Vagina (tissue), 2 donors: Measurements from ENCODE around the gene F12. TPM values are rescaled to one million over a fixed set of nuclear protein-coding genes. Genes with fewer than 3 reads are reported as not detected.
A peak's percentile ranks its signal among the peaks of the same experiment; 100 is the strongest.

Source experiments
- DNase-seq, 2 donors: peaks; one replicate each; pipeline ENCODE4 v3.0.0-alpha.2; 2017; ENCODE audit errors: extremely low spot score in 2 of 2
- H3K27ac ChIP-seq: fragments of 200-600 bp; sonication (generic); one replicate; pipeline ENCODE4 v1.5.1; 2019
- H3K27me3 ChIP-seq: fragments of 200-600 bp; sonication (generic); one replicate; pipeline ENCODE4 v1.5.1; 2019
- H3K36me3 ChIP-seq, 2 donors: fragments of 200-600 bp; sonication (generic); one replicate each; pipeline ENCODE4 v1.5.1; 2017 to 2019
- H3K4me1 ChIP-seq: fragments of 200-600 bp; sonication (generic); one replicate; pipeline ENCODE4 v1.5.1; 2019
- H3K4me3 ChIP-seq, 2 donors: fragments of 200-600 bp; sonication (generic); 1 replicate in 1 of 2; 2 replicates in 1 of 2; pipeline ENCODE4 v1.5.1; 2016 to 2019
- H3K9me3 ChIP-seq: fragments of 200-600 bp; sonication (generic); one replicate; pipeline ENCODE4 v1.5.1; 2019
- POLR2A ChIP-seq, 2 donors: fragments of 450-650 bp; IDR thresholded peaks; one replicate each; pipeline ENCODE4 v1.6.1; 2017; ENCODE audit warnings: antibody characterized with exemption in 2 of 2, mild to moderate bottlenecking in 2 of 2, moderate library complexity in 2 of 2
- POLR2AphosphoS5 ChIP-seq, 2 donors: sonication (generic); formaldehyde crosslinking; IDR thresholded peaks; one replicate each; pipeline ENCODE4 v1.9.0; 2017; ENCODE audit warnings: antibody characterized with exemption in 2 of 2, mild to moderate bottlenecking in 2 of 2, low read depth in 1 of 2; ENCODE audit not compliant: insufficient read depth in 1 of 2
- intact Hi-C: fragments of 100-400 bp; cut with DNase I; formaldehyde crosslinking; loops from one replicate; pipeline ENCODE4 v1.15.1; 2023
- total RNA-seq: library from RNA; depleted of rRNA; stranded (reverse); fragments of >200 nt; gene quantifications from one replicate; pipeline ENCODE4 v1.2.3, GENCODE V29; 2016
- TF ChIP-seq, protein P1 (sequence below), 3 experiments: fragments of 450-650 bp in 2 of 3; fragments of 200-600 bp in 1 of 3; sonication (generic) in 1 of 3; IDR thresholded peaks; one replicate each; pipeline ENCODE4 v1.5.1; 2017 to 2019; ENCODE audit warnings: antibody characterized with exemption in 3 of 3, mild to moderate bottlenecking in 2 of 3, moderate library complexity in 2 of 3

F12 gene
- total RNA-seq, 1 donor from 2014 or later: 5.2 TPM

DNA sequence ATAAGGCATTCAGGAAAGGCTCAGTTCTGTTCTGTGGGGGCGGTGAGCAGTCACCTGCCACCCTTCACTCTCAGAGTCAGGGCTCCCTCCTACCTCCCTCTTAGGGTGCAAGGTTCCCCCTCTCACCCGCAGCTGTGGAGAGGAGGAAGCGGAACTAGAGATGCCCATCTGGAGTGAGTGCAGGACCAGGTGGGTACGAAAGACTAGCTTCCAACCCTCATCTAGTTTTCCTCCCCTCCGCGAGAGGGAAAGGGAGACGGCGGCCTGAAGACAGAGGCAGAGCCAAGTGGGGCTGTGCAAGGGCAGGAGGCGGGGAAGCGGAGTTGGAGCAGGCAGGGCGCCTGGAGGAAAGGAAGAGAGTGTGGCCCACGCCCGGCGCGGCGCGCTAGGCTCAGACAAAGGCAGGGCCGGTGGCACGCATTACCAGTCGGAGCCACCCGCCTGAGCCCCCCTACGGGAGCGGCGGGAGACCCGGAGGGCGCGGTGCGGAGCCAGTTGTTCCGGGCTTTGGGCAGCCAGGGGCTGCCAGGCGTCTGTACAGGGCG lies 44.6 kb upstream of the F12 start:
- TF ChIP-seq, protein P1, sequence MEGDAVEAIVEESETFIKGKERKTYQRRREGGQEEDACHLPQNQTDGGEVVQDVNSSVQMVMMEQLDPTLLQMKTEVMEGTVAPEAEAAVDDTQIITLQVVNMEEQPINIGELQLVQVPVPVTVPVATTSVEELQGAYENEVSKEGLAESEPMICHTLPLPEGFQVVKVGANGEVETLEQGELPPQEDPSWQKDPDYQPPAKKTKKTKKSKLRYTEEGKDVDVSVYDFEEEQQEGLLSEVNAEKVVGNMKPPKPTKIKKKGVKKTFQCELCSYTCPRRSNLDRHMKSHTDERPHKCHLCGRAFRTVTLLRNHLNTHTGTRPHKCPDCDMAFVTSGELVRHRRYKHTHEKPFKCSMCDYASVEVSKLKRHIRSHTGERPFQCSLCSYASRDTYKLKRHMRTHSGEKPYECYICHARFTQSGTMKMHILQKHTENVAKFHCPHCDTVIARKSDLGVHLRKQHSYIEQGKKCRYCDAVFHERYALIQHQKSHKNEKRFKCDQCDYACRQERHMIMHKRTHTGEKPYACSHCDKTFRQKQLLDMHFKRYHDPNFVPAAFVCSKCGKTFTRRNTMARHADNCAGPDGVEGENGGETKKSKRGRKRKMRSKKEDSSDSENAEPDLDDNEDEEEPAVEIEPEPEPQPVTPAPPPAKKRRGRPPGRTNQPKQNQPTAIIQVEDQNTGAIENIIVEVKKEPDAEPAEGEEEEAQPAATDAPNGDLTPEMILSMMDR (IDR thresholded peaks at IDR 0.05): no peak
- TF ChIP-seq POLR2AphosphoS5 (IDR thresholded peaks at IDR 0.05; ENCODE audit: insufficient read depth in 1 of 2, low read depth in 1 of 2) (no peak), POLR2A (IDR thresholded peaks at IDR 0.05) (no peak)
- DNase-seq: no peak
- H3K9me3 ChIP-seq: no peaks in the 10 kb centered on the region
- H3K4me3 ChIP-seq: peak overlapping the region; percentile 63 to 81
- peak overlapping the region; percentile 74 for H3K27ac ChIP-seq
- H3K4me1 ChIP-seq: peaks cover 48% of the 10 kb centered on the region
- no peaks in the 10 kb centered on the region for H3K27me3 ChIP-seq
- no peaks in the 10 kb centered on the region for H3K36me3 ChIP-seq
- intact Hi-C loops: loop anchor here (2.0 to 10.0 kb wide), 2 partner anchors 63 to 139 kb away; partner anchors contain the start of gene MXD3

DNA sequence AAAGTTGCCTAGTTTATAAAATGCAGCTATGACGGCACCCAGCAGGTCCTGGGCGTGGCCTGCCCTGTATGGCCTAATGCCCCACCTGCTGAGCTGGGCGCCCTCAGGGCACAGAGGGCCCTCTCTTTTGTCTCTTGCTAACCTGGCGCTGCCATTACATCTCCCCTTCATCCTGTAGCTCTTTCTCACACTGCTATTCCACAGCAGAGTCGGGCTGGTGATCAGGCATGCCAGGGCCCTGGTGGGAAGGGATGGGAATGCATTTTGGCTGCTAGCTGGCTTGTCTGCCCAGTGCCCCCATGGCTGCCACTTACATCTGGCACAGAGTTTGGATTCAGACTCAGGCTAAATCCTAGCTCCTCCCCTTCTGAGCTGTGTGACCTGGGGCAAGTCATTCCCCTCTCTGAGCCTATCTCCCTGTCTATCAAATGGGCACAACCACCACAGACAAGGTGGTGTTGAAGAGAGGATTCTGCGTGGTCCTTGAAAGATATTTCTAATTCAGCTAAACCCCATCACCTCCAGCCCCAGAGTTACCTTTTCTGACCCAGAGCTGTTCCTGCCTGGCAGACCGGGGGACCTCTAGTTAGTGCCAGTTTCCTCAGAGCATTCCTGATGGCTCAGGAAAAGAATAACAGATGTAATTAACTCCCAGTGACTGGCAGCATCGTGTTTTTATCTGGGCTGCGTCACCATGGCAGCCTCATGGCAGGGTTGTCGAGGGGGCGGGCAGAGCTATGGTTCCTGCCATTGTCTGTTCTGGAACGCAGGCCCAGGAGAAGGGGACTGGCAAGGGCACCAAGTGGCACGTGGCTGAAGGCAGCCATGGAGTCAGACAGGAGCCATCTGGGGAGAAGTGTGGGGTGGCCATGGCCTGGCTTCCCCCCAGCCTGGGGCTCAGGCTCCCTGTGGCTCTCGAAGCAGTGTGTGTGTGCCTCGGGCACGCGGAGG lies 43.6 kb upstream of the F12 start:
- no peak overlapping the region for H3K27ac ChIP-seq
- H3K4me1 ChIP-seq: peaks cover 54% of the 10 kb centered on the region
- no peak for TF ChIP-seq POLR2A (IDR thresholded peaks at IDR 0.05)
- TF ChIP-seq POLR2AphosphoS5 (IDR thresholded peaks at IDR 0.05; ENCODE audit: insufficient read depth in 1 of 2, low read depth in 1 of 2): no peak
- TF ChIP-seq, protein P1 (IDR thresholded peaks at IDR 0.05): no peak
- H3K9me3 ChIP-seq: no peaks in the 10 kb centered on the region
- no peaks in the 10 kb centered on the region for H3K27me3 ChIP-seq
- no peak overlapping the region for H3K4me3 ChIP-seq
- no peaks in the 10 kb centered on the region for H3K36me3 ChIP-seq
- DNase-seq: no peak
- intact Hi-C loops: loop anchor here (10.0 kb wide), 1 partner anchor 138 kb away; the partner anchor contains the start of gene MXD3

DNA sequence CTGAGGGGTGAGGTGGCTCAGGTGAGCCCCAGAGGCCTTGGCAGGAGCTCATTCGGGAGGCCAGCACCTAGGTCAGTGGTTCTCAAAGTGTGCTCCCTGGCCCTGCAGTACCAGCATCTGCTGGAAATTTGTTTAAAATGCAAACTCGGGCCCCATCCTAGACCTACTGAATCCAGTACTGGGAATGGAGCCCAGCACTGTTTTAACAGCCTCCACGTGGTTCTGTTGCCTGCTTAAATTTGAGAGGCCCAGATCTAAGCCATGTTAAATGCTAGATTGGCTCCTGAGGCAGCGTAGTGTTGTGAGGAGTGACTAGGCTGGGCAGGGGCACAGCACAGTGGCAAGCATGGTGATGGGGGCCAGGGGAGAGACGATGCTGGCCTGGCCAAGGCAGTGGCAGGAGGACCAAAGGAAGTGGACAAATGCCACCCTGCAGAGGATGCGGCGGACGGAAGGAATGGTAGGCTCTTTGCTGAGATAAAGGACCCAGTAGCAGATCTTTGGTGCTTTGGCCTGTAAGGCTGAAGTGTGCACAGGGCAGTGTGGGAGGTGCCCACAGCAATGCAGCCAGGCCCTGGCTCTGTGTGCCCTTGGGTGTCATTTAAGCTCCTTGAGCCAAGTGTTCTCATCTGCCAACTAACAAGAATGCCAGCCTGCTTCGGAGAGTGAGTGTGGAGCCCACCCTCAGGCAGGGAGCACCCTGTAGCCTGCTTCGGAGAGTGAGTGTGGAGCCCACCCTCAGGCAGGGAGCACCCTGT lies 41.5 kb upstream of the F12 start:
- Histone ChIP-seq H3K36me3 (no peaks in the 10 kb centered on the region), H3K4me1 (peaks cover 56% of the 10 kb centered on the region), H3K27ac (no peak overlapping the region), H3K9me3 (no peaks in the 10 kb centered on the region), H3K27me3 (no peaks in the 10 kb centered on the region), H3K4me3 (no peak overlapping the region)
- TF ChIP-seq, protein P1 (IDR thresholded peaks at IDR 0.05): no peak
- TF ChIP-seq POLR2A (IDR thresholded peaks at IDR 0.05): no peak
- TF ChIP-seq POLR2AphosphoS5 (IDR thresholded peaks at IDR 0.05; ENCODE audit: insufficient read depth in 1 of 2, low read depth in 1 of 2): no peak
- no peak for DNase-seq
- intact Hi-C loops: loop anchor here (10.0 kb wide), 1 partner anchor 136 kb away; the partner anchor contains the start of gene MXD3

DNA sequence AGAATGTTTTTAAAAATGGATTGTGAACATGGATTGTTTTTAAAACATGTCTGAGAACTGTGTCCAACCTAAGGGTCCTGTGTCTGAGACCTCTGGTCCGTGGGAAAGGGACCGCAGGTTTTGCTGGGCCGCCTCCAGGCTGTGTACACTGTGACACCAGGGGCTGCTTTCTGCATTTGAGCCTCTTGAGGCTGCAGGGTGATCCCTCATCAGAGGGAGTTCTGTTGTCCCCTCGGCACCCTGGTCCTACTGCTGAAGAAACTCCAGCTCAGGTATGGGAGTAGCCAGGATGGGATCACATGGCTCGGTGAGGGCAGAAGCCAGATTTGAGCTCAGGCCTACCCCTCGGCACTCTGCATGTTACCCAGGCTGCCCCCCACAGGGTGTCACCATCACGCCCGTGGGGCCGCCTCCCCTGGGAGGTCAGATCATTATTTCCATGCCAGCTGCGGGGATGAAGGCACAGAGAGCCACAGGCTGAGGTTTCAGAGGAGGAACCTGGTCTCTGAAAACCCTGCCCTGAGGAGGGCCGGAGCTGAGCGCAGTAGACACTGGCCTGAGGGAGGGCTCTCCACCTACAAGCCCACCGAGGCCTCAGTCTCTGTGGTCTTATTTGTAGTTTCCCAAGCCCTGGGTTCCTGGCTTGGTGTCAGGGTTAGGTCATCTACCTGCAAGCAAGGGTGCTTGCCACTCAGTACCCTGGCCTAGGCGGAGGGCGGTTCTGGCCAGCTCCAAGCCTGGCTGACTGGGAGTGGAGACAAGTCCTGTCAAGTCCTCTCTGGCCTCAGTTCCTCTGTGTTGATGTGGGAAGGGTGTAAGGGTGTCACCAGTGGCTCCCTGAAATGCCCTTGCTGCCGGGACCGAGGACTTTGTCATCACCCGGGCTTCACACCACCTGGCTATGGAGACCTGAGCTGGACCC lies 40.0 kb upstream of the F12 start:
- Histone ChIP-seq H3K4me1 (peaks cover 45% of the 10 kb centered on the region), H3K27ac (no peak overlapping the region), H3K9me3 (no peaks in the 10 kb centered on the region), H3K36me3 (no peaks in the 10 kb centered on the region), H3K27me3 (no peaks in the 10 kb centered on the region), H3K4me3 (no peak overlapping the region)
- intact Hi-C loops: loop anchor here (2.0 to 10.0 kb wide), 2 partner anchors 47 to 135 kb away; partner anchors contain the start of gene MXD3
- TF ChIP-seq POLR2A (IDR thresholded peaks at IDR 0.05) (no peak), POLR2AphosphoS5 (IDR thresholded peaks at IDR 0.05; ENCODE audit: insufficient read depth in 1 of 2, low read depth in 1 of 2) (no peak)
- TF ChIP-seq, protein P1 (IDR thresholded peaks at IDR 0.05): no peak
- no peak for DNase-seq
